K562 (cell line): ENCODE results near the gene ATF7IP. TPM values are rescaled to one million over a fixed set of nuclear protein-coding genes. Genes with fewer than 3 reads are reported as not detected.

Experiments
- COPS2 ChIP-seq: fragments of 450-650 bp; conservative IDR thresholded peaks from 2 replicates; pipeline ENCODE4 v1.6.1; 2016; ENCODE audit warnings: mild to moderate bottlenecking, moderate library complexity
- DNMT1 ChIP-seq: fragments of 450-650 bp; IDR thresholded peaks from 2 replicates; pipeline ENCODE4 v1.6.1; 2016; ENCODE audit warnings: antibody characterized with exemption, mild to moderate bottlenecking
- FOSL1 ChIP-seq: fragments of 200-800 bp; sonication (Bioruptor generic); conservative IDR thresholded peaks from 2 replicates; pipeline ENCODE4 v1.6.1; 2016; ENCODE audit warnings: missing genetic modification characterization, missing compliant biosample characterization
- FOXJ3 ChIP-seq: sonication (generic); formaldehyde crosslinking; IDR thresholded peaks from 2 replicates; pipeline ENCODE4 v1.4.0; 2020; ENCODE audit warnings: mild to moderate bottlenecking, missing genetic modification reagents
- JUN ChIP-seq, 2 experiments: sonication (generic) in 1 of 2; formaldehyde crosslinking in 1 of 2; IDR thresholded peaks; 2 replicates each; pipeline versions ENCODE4 v1.6.1 to v1.8.0; 2012 to 2022; ENCODE audit warnings: borderline replicate concordance in 2 of 2, mild to moderate bottlenecking in 2 of 2, improper control_type of control experiment in 1 of 2, low read depth in 1 of 2, low read length in 1 of 2, missing genetic modification reagents in 1 of 2
- LEF1 ChIP-seq: fragments of 450-650 bp; IDR thresholded peaks from 2 replicates; pipeline ENCODE4 v1.6.1; 2016; ENCODE audit warnings: mild to moderate bottlenecking
- MEIS2 ChIP-seq: fragments of 450-650 bp; IDR thresholded peaks from 2 replicates; pipeline ENCODE4 v1.6.1; 2014; ENCODE audit warnings: mild to moderate bottlenecking; ENCODE audit not compliant: partially characterized antibody
- MTF1 ChIP-seq: fragments of 250-450 bp; sonication (Bioruptor Pico); IDR thresholded peaks from 2 replicates; pipeline ENCODE4 v1.9.0; 2021; ENCODE audit warnings: moderate library complexity, mild to moderate bottlenecking, inconsistent platforms, borderline replicate concordance
- MYC ChIP-seq, 2 experiments: fragments of 250-450 bp in 1 of 2; sonication (Bioruptor Pico) in 1 of 2; IDR thresholded peaks; 2 replicates each; pipeline versions ENCODE4 v1.5.1 to v1.6.1; 2012 to 2021; ENCODE audit warnings: low read depth in 2 of 2, borderline replicate concordance in 1 of 2, improper control_type of control experiment in 1 of 2, low read length in 1 of 2, mild to moderate bottlenecking in 1 of 2, moderate library complexity in 1 of 2
- NFE2 ChIP-seq: IDR thresholded peaks from 2 replicates; pipeline ENCODE4 v1.6.1; 2014; ENCODE audit warnings: antibody characterized with exemption, low read depth
- PYGO2 ChIP-seq: fragments of 450-650 bp; IDR thresholded peaks from 2 replicates; pipeline ENCODE4 v1.6.1; 2016; ENCODE audit warnings: mild to moderate bottlenecking, missing genetic modification characterization, moderate library complexity, missing compliant biosample characterization
- STAT5B ChIP-seq: fragments of 250-450 bp; sonication (Bioruptor Pico); IDR thresholded peaks from 2 replicates; pipeline ENCODE4 v1.8.0; 2021; ENCODE audit warnings: mild to moderate bottlenecking, inconsistent platforms
- ZNF311 ChIP-seq: fragments of 250-450 bp; sonication (Bioruptor Pico); IDR thresholded peaks from 2 replicates; pipeline ENCODE4 v1.4.0; 2020; ENCODE audit warnings: mild to moderate bottlenecking, moderate library complexity
- ZNF444 ChIP-seq: fragments of 250-450 bp; sonication (Bioruptor Pico); IDR thresholded peaks from 2 replicates; pipeline ENCODE4 v1.4.0; 2020; ENCODE audit warnings: mild to moderate bottlenecking, moderate library complexity
- ZNF75A ChIP-seq: fragments of 450-650 bp; formaldehyde crosslinking; IDR thresholded peaks from 2 replicates; pipeline ENCODE4 v1.4.0; 2020; ENCODE audit warnings: mild to moderate bottlenecking
- polyA plus RNA-seq, 8 experiments: library from polyadenylated mRNA; depleted of rRNA in 4 of 8; stranded (reverse) in 5 of 8; unstranded in 3 of 8; fragments of >200 nt; fragmentation: Nextera tagmentation in 2 of 8; fragmentation: Illumina TruSeq in 1 of 8; extraction: Ambion mirVana in 2 of 8; extraction: Trizol in 1 of 8; gene quantifications; 2 replicates each; pipeline versions ENCODE4 v1.2.1 to v1.2.3, GENCODE V29; 2011 to 2014; ENCODE audit warnings: inconsistent platforms in 1 of 8, missing spikeins in 1 of 8
- total RNA-seq, 7 experiments: library from RNA; depleted of rRNA in 6 of 7; stranded (reverse); fragments of >200 nt in 6 of 7; fragmentation: Illumina TruSeq in 2 of 7; extraction: Trizol in 2 of 7; gene quantifications; 2 replicates each; pipeline versions ENCODE4 v1.2.1 to v1.2.3, GENCODE V29; 2011 to 2021; ENCODE audit warnings: low replicate concordance in 1 of 7
- TF ChIP-seq, protein P1 (sequence below), 2 experiments: fragments of 150-350 bp in 1 of 2; IDR thresholded peaks; 2 replicates each; pipeline ENCODE4 v1.6.1; 2012 to 2016; ENCODE audit warnings: low read depth in 2 of 2, low read length in 2 of 2, mild to moderate bottlenecking in 1 of 2, moderate library complexity in 1 of 2
- TF ChIP-seq, protein P2 (sequence below): conservative IDR thresholded peaks from 2 replicates; pipeline ENCODE4 v1.6.1; 2011; ENCODE audit warnings: low read depth, mild to moderate bottlenecking, low read length; ENCODE audit not compliant: control insufficient read depth
- TF ChIP-seq, protein P3 (sequence below): sonication (generic); IDR thresholded peaks from 2 replicates; pipeline ENCODE4 v1.6.1; 2016
- TF ChIP-seq, protein P4 (sequence below): sonication (generic); formaldehyde crosslinking; IDR thresholded peaks from 2 replicates; pipeline ENCODE4 v1.8.1; 2023; ENCODE audit warnings: mild to moderate bottlenecking, missing genetic modification reagents

Gene ATF7IP
- total and polyA plus RNA-seq, 9 of the 15 experiments (the other 6 are each of a cell fraction or from before 2014, with no cell fraction given) = 2.8 to 27.1 (median 11.0) TPM

DNA sequence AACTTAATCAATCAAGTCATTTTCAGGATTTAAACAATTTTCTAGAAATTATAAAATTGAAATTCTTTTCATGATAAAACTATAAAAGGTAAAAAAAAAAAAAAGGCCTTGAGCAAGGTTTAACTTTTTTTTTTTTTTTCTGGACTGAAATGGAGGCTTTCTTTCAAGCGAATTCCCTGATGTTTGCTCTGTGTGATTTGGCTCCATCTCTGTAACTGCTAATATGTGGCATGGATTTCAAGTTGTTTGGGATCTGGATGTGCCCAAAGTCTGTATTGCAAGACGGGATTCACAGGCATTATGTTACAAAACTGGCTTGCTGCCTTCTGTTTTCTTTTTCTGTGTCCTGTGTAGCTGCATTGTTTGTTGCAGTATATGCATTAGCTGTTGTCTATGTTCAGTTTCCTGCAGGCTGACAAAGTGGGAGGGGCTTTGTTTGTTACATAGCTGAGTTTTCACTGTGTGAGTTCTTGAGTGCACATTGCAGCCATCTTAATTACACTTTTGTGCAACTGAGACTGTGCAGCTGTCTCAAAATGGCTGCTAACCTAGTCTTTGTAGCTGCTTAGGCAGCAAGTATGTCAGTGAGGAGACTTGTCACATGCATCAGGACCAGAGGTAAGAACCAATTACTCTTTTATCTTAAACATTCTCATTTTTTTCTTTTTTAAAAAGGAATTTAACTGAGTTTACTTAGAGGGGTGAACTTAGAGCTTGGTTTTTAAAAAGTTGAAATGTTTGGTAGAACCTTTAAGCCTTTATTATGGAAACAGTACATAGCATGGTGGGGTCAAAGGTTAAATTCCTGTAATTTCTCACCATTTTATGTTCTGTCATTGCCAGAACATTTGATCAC, 19.5 kb downstream of the ATF7IP start (continued):
- TF ChIP-seq FOSL1 (tag) (peak; percentile 13; the same call in 1 of the 2 replicates), PYGO2 (tag) (no peak), STAT5B (no peak), JUN (IDR thresholded peaks at IDR 0.05; ENCODE audit: borderline replicate concordance, low read depth, low read length) (no peak), JUN (CRISPR knock-in tag; IDR thresholded peaks at IDR 0.05; ENCODE audit: borderline replicate concordance) (no peak), LEF1 (no peak; the same call in 1 of the 2 replicates), COPS2 (no peak), DNMT1 (no peak), MTF1 (CRISPR knock-in tag) (no peak), MEIS2 (peak; percentile 9), ZNF311 (CRISPR knock-in tag) (no peak), MYC (IDR thresholded peaks at IDR 0.05; ENCODE audit: low read depth, low read length) (peak; percentile 42; the same call in 1 of the 2 replicates), MYC (CRISPR knock-in tag; IDR thresholded peaks at IDR 0.05; ENCODE audit: borderline replicate concordance, low read depth) (no peak), ZNF444 (CRISPR knock-in tag) (no peak), ZNF75A (CRISPR knock-in tag) (no peak), FOXJ3 (no peak), NFE2 (no peak)
- TF ChIP-seq, protein P1, sequence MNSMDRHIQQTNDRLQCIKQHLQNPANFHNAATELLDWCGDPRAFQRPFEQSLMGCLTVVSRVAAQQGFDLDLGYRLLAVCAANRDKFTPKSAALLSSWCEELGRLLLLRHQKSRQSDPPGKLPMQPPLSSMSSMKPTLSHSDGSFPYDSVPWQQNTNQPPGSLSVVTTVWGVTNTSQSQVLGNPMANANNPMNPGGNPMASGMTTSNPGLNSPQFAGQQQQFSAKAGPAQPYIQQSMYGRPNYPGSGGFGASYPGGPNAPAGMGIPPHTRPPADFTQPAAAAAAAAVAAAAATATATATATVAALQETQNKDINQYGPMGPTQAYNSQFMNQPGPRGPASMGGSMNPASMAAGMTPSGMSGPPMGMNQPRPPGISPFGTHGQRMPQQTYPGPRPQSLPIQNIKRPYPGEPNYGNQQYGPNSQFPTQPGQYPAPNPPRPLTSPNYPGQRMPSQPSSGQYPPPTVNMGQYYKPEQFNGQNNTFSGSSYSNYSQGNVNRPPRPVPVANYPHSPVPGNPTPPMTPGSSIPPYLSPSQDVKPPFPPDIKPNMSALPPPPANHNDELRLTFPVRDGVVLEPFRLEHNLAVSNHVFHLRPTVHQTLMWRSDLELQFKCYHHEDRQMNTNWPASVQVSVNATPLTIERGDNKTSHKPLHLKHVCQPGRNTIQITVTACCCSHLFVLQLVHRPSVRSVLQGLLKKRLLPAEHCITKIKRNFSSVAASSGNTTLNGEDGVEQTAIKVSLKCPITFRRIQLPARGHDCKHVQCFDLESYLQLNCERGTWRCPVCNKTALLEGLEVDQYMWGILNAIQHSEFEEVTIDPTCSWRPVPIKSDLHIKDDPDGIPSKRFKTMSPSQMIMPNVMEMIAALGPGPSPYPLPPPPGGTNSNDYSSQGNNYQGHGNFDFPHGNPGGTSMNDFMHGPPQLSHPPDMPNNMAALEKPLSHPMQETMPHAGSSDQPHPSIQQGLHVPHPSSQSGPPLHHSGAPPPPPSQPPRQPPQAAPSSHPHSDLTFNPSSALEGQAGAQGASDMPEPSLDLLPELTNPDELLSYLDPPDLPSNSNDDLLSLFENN (IDR thresholded peaks at IDR 0.05; ENCODE audit: low read depth in 2 of 2, low read length in 2 of 2) = no peak
- TF ChIP-seq, protein P2, sequence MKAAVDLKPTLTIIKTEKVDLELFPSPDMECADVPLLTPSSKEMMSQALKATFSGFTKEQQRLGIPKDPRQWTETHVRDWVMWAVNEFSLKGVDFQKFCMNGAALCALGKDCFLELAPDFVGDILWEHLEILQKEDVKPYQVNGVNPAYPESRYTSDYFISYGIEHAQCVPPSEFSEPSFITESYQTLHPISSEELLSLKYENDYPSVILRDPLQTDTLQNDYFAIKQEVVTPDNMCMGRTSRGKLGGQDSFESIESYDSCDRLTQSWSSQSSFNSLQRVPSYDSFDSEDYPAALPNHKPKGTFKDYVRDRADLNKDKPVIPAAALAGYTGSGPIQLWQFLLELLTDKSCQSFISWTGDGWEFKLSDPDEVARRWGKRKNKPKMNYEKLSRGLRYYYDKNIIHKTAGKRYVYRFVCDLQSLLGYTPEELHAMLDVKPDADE = no peak
- TF ChIP-seq, protein P3, sequence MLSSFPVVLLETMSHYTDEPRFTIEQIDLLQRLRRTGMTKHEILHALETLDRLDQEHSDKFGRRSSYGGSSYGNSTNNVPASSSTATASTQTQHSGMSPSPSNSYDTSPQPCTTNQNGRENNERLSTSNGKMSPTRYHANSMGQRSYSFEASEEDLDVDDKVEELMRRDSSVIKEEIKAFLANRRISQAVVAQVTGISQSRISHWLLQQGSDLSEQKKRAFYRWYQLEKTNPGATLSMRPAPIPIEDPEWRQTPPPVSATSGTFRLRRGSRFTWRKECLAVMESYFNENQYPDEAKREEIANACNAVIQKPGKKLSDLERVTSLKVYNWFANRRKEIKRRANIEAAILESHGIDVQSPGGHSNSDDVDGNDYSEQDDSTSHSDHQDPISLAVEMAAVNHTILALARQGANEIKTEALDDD = peak; percentile 97
- TF ChIP-seq, protein P4, sequence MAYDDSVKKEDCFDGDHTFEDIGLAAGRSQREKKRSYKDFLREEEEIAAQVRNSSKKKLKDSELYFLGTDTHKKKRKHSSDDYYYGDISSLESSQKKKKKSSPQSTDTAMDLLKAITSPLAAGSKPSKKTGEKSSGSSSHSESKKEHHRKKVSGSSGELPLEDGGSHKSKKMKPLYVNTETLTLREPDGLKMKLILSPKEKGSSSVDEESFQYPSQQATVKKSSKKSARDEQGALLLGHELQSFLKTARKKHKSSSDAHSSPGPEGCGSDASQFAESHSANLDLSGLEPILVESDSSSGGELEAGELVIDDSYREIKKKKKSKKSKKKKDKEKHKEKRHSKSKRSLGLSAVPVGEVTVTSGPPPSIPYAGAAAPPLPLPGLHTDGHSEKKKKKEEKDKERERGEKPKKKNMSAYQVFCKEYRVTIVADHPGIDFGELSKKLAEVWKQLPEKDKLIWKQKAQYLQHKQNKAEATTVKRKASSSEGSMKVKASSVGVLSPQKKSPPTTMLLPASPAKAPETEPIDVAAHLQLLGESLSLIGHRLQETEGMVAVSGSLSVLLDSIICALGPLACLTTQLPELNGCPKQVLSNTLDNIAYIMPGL (CRISPR knock-in tag) = no peak
